WTC11 (cell line): ENCODE data around the gene NUP214.

Experiments
- ESRRA ChIP-seq: sonication (generic); formaldehyde crosslinking; IDR thresholded peaks from 2 replicates; pipeline ENCODE4 v1.8.1; 2022; ENCODE audit warnings: mild to moderate bottlenecking, missing genetic modification reagents, borderline replicate concordance
- ETV6 ChIP-seq: sonication (generic); formaldehyde crosslinking; IDR thresholded peaks from 2 replicates; pipeline ENCODE4 v1.8.1; 2022; ENCODE audit warnings: mild to moderate bottlenecking, missing genetic modification reagents
- IRF2 ChIP-seq: sonication (generic); formaldehyde crosslinking; IDR thresholded peaks from 2 replicates; pipeline ENCODE4 v1.8.0; 2022; ENCODE audit warnings: low read depth, missing genetic modification reagents, borderline replicate concordance
- MXD4 ChIP-seq: fragments of 250-450 bp; sonication (Bioruptor Pico); IDR thresholded peaks from 2 replicates; pipeline ENCODE4 v1.8.0; 2021; ENCODE audit warnings: mild to moderate bottlenecking, moderate library complexity, borderline replicate concordance
- SP1 ChIP-seq: sonication (generic); formaldehyde crosslinking; conservative IDR thresholded peaks from 2 replicates; pipeline ENCODE4 v1.8.1; 2022; ENCODE audit warnings: missing genetic modification reagents
- ZNF263 ChIP-seq: sonication (generic); formaldehyde crosslinking; IDR thresholded peaks from 2 replicates; pipeline ENCODE4 v1.8.1; 2022; ENCODE audit warnings: low read depth, mild to moderate bottlenecking, moderate library complexity, missing genetic modification reagents
- TF ChIP-seq, protein P1 (sequence below): fragments of 200-600 bp; IDR thresholded peaks from 2 replicates; pipeline ENCODE4 v1.8.0; 2022; ENCODE audit warnings: antibody characterized with exemption
- TF ChIP-seq, protein P2 (sequence below): sonication (generic); formaldehyde crosslinking; IDR thresholded peaks from 2 replicates; pipeline ENCODE4 v1.8.0; 2022; ENCODE audit warnings: mild to moderate bottlenecking, missing genetic modification reagents
- TF ChIP-seq, protein P3 (sequence below): sonication (generic); formaldehyde crosslinking; IDR thresholded peaks from 2 replicates; pipeline ENCODE4 v1.8.1; 2023; ENCODE audit warnings: mild to moderate bottlenecking, missing genetic modification reagents

DNA sequence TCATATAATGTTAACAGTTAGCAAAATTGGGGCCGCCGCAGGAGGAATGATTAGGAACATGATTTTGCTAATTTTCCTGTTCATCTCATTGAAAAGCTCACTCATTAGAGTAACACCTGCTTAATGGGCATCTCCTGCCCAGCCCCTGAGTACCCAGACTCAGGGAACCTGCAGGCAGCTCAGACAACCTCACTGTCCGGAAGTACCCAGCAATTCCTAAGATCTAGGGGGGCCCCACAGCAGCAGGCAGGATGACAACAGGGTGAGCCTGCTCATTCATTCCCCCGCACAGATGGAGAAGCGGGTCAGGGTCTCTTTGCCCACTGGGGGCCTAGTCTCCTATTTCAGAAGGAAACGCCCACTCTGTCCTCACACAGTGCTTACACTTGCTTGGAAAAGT is 138.3 kb downstream of the NUP214 start:
- TF ChIP-seq, protein P1, sequence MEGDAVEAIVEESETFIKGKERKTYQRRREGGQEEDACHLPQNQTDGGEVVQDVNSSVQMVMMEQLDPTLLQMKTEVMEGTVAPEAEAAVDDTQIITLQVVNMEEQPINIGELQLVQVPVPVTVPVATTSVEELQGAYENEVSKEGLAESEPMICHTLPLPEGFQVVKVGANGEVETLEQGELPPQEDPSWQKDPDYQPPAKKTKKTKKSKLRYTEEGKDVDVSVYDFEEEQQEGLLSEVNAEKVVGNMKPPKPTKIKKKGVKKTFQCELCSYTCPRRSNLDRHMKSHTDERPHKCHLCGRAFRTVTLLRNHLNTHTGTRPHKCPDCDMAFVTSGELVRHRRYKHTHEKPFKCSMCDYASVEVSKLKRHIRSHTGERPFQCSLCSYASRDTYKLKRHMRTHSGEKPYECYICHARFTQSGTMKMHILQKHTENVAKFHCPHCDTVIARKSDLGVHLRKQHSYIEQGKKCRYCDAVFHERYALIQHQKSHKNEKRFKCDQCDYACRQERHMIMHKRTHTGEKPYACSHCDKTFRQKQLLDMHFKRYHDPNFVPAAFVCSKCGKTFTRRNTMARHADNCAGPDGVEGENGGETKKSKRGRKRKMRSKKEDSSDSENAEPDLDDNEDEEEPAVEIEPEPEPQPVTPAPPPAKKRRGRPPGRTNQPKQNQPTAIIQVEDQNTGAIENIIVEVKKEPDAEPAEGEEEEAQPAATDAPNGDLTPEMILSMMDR: no peak
- TF ChIP-seq SP1 (CRISPR knock-in tag) (no peak), ESRRA (CRISPR knock-in tag) (no peak), IRF2 (CRISPR knock-in tag) (no peak), ZNF263 (CRISPR knock-in tag) (no peak), MXD4 (CRISPR knock-in tag) (no peak), ETV6 (CRISPR knock-in tag) (no peak)
- TF ChIP-seq, protein P2, sequence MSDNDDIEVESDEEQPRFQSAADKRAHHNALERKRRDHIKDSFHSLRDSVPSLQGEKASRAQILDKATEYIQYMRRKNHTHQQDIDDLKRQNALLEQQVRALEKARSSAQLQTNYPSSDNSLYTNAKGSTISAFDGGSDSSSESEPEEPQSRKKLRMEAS: no peak
- TF ChIP-seq, protein P3, sequence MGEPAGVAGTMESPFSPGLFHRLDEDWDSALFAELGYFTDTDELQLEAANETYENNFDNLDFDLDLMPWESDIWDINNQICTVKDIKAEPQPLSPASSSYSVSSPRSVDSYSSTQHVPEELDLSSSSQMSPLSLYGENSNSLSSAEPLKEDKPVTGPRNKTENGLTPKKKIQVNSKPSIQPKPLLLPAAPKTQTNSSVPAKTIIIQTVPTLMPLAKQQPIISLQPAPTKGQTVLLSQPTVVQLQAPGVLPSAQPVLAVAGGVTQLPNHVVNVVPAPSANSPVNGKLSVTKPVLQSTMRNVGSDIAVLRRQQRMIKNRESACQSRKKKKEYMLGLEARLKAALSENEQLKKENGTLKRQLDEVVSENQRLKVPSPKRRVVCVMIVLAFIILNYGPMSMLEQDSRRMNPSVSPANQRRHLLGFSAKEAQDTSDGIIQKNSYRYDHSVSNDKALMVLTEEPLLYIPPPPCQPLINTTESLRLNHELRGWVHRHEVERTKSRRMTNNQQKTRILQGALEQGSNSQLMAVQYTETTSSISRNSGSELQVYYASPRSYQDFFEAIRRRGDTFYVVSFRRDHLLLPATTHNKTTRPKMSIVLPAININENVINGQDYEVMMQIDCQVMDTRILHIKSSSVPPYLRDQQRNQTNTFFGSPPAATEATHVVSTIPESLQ: no peak
